Measurements from ENCODE around the gene ZNF497.
"Not testable (repeated sequence)": the region's sequence is repeated elsewhere in the genome, so short reads cannot be mapped to it uniquely, and the experiment has no call there.

Gene ZNF497

DNA sequence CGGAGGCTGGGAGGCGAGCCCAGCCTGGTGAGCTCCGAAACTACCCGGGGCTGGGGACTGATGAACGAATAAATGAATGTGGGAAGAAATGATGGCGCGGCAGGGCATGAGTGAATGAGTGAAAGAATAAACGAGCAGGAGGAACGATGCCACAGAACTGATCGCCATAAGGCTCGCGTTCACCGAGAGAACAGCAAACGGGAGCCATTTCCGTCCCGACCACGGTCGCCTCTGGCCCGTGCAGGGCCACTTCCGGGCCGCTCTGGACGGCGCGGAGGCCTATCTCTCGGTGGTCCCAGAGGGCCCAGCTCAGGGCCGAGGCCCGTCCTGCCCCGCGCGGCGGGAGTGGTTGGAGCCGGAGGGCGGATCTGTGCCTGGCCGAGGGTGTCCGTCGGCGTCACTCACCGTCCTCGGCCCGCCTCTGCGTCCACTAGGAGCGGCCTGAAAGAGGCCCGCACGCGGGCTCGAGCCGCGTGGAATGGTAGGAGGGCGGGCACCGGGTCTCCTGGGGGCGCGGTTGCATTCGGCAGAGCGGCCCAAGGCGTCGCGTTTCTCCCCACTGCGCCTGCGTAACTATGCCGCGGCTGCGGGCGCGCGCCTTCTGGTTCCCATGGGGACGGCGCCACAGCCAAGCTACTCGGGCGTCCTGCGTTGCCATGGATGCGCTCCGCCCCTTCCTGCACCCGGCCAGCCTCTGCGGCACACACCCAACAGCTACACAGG is at the start of gene ZNF497:
ZNF497 (minus strand) TSS at position 480 of the 723 bp plus-strand sequence. CDS start 5,116 bp downstream, outside the sequence.
- H3K27ac Mint-ChIP-seq = peak within 1 kb of the TSS; percentile 98
- no peaks in the 10 kb centered on the region for H3K9me3 Mint-ChIP-seq
- peaks cover 9% of the 10 kb centered on the region for H3K36me3 Mint-ChIP-seq (ENCODE audit: low read depth)
- H3K4me3 Mint-ChIP-seq = peak within 1 kb of the TSS; percentile 96
- intact Hi-C loops (cut with micrococcal nuclease) = loop anchor here (1.0 to 2.0 kb wide), 4 partner anchors 18 to 58 kb away; partner anchors contain the start of genes ERVK3-1 and ZNF837
- peaks cover 12% of the 10 kb centered on the region for H3K27me3 Mint-ChIP-seq
- H3K4me1 Mint-ChIP-seq (ENCODE audit: low read depth) = peaks cover 24% of the 10 kb centered on the region

GRCh38 chr19:58409010-58409790 is 46.6 kb upstream of the ZNF497 start:
- intact Hi-C loops (cut with micrococcal nuclease) = loop anchor here (10.0 kb wide), 1 partner anchor 64 kb away; no protein-coding TSS in a partner anchor

DNA sequence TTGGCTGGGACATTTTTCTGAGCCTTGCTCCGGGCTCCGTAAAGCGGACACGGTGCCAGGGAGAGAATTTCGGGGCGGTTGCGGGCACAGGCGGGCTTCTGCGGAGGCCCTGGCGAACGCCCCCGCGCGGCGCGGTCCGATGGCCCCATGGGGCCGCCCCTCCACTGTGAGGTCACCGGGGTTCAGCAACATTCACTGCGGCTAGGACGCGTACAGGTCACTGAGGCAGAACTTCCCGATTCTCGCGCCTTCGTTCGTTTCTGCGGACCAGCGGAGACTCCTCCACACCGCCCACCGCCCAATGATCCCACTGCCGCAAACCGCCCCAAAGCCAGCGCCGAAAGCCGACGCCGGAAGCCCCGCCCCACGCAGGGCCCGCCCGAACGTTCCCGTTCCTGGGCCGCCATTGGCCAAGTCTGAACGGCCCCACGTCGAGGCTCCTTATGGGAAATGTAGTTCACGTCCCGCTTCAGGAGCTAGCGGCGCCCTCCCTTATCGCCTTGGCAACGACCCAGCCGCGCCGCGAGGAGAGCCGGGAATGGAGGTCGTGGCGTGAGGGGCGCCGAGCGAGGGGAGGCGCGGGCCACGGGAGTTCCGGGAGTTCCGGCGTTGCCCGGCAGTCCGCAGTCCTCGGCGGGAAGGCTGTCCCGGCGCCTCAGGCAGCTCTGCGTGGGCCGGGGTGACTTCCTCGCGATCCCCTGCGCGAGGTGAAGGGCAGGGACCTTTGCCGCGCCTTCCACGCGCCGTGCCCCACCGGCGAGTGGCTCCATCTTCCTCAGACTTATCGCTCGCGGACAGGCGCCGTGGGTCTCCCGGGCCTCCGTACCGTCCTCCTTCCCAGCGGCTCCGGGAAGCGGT is 45.8 kb upstream of the ZNF497 start, which contains the start of gene ZNF584:
ZNF584 (plus strand) TSS at position 498 of the 858 bp plus-strand sequence. CDS start 499 bp downstream, outside the sequence.
- intact Hi-C loops (cut with micrococcal nuclease) = loop anchor here (1.0 to 10.0 kb wide), 4 partner anchors 27 to 64 kb away; partner anchors contain the start of genes ZNF132 and ZNF837
- H3K27me3 Mint-ChIP-seq = no peaks in the 10 kb centered on the region
- H3K9me3 Mint-ChIP-seq = no peaks in the 10 kb centered on the region
- H3K36me3 Mint-ChIP-seq (ENCODE audit: low read depth) = peaks cover 28% of the 10 kb centered on the region
- H3K4me1 Mint-ChIP-seq (ENCODE audit: low read depth) = peaks cover 40% of the 10 kb centered on the region
- peak within 1 kb of the TSS; percentile 88 for H3K27ac Mint-ChIP-seq
- peak within 1 kb of the TSS; percentile 96 for H3K4me3 Mint-ChIP-seq

More at GRCh38 chr19:58409010-58409790, 46.6 kb upstream of the ZNF497 start:
- H3K4me1 Mint-ChIP-seq (ENCODE audit: low read depth) = peaks cover 35% of the 10 kb centered on the region
- peak overlapping the region; percentile 88 for H3K27ac Mint-ChIP-seq
- peaks cover 36% of the 10 kb centered on the region for H3K36me3 Mint-ChIP-seq (ENCODE audit: low read depth)
- H3K4me3 Mint-ChIP-seq = peak overlapping the region; percentile 96
- no peaks in the 10 kb centered on the region for H3K9me3 Mint-ChIP-seq
- H3K27me3 Mint-ChIP-seq = no peaks in the 10 kb centered on the region

DNA sequence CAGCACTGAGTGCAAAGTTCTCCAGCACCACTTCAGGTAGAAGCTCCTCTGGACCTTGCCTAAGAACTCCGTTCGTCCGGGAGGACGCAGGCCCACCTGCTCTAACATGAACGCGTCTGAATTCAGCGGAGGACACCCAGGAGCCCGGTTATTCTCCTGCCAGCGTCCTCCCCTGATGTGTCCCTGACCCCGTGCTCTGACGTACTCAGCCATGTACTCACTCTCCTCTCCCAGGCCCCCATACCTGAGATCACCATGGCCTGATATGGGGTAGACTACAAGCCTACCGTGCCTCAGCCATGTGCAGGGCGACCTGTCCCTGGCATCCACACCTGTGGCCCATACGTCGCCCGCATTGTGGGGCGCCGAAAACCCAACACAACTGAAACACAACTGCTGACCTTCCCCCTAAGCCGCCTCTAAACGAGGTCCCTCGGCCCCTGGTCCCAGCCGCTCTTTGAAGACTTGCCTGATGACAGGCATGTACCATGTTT is 45.2 kb upstream of the ZNF497 start:
- intact Hi-C loops (cut with micrococcal nuclease) = loop anchor here (1.0 to 10.0 kb wide), 4 partner anchors 26 to 63 kb away; partner anchors contain the start of genes ZNF132 and ZNF837
- peak overlapping the region; percentile 96 for H3K4me3 Mint-ChIP-seq
- H3K36me3 Mint-ChIP-seq (ENCODE audit: low read depth) = peaks cover 21% of the 10 kb centered on the region
- peak overlapping the region; percentile 88 for H3K27ac Mint-ChIP-seq
- no peaks in the 10 kb centered on the region for H3K9me3 Mint-ChIP-seq
- no peaks in the 10 kb centered on the region for H3K27me3 Mint-ChIP-seq
- H3K4me1 Mint-ChIP-seq (ENCODE audit: low read depth) = peaks cover 40% of the 10 kb centered on the region

DNA sequence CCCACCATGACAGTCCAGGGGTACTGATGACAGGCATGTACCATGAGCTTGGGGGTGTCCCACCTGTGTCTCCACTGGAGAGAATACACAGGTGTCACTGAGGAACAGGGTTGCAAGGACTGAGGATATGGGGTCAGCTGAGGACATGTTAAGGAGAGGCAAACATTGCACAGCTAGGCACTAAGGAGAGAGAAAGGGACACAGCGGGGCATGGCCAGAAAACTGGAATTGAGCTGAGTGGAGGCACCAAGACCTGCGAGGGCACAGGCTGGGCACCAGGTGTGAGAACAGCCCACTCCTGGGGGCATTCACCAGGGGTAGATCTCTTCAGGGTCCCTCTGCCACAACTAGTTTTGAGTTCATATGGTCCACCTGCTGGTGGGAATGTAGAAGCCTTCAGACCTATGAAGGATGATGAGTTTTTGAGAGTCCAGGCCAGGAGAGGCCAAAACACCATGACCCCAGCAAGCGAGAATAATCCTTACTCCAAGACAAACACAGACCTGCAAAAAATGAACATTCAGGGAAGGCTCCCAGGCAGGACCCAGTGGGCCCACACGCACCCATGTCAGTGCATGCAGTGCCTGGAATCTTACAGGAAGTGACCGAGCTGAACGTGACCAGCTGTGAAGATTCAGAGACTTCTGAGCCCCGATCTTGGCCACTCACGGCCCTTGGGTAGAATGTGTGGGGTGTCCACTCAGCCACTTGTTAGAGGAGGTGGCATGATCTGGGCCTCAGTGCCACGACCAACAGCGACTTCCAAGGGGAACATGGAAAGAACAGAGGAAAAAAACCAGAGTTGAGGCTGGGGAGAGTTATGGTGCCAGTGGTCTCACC is 44.5 kb upstream of the ZNF497 start:
- peaks cover 40% of the 10 kb centered on the region for H3K4me1 Mint-ChIP-seq (ENCODE audit: low read depth)
- peaks cover 17% of the 10 kb centered on the region for H3K36me3 Mint-ChIP-seq (ENCODE audit: low read depth)
- H3K4me3 Mint-ChIP-seq = peak overlapping the region; percentile 96
- no peaks in the 10 kb centered on the region for H3K9me3 Mint-ChIP-seq
- peak overlapping the region; percentile 88 for H3K27ac Mint-ChIP-seq
- intact Hi-C loops (cut with micrococcal nuclease) = loop anchor here (10.0 kb wide), 1 partner anchor 62 kb away; no protein-coding TSS in a partner anchor
- no peaks in the 10 kb centered on the region for H3K27me3 Mint-ChIP-seq

DNA sequence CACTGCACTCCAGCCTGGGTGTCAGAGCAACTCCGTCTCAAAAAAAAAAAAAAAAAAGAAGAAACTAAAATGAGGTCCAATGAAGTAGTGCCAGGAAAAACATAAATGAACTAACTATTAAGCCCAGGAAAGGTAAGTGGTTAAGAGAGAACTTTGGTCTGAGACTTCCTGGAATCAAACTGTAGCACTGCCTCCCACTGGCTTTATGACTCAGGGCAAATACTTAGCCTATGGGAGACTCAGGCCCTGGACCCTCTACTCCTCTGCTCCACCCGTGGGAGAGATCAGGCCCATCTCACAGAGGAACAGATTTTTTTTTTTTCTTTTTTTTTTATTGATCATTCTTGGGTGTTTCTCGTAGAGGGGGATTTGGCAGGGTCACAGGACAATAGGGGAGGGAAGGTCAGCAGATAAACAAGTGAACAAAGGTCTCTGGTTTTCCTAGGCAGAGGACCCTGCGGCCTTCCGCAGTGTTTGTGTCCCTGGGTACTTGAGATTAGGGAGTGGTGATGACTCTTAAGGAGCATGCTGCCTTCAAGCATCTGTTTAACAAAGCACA is 41.4 kb upstream of the ZNF497 start:
- intact Hi-C loops (cut with micrococcal nuclease) = loop anchor here (10.0 kb wide), 1 partner anchor 59 kb away; no protein-coding TSS in a partner anchor
- H3K4me1 Mint-ChIP-seq (ENCODE audit: low read depth) = peaks cover 41% of the 10 kb centered on the region
- H3K4me3 Mint-ChIP-seq, H3K27ac Mint-ChIP-seq, H3K9me3 Mint-ChIP-seq: not testable (repeated sequence)
- peaks cover 11% of the 10 kb centered on the region for H3K27me3 Mint-ChIP-seq
- peaks cover 19% of the 10 kb centered on the region for H3K36me3 Mint-ChIP-seq (ENCODE audit: low read depth)

GRCh38 chr19:58401840-58402421 is 39.4 kb upstream of the ZNF497 start:
- Mint-ChIP-seq H3K27ac (peak overlapping the region; percentile 80), H3K27me3 (peaks cover 26% of the 10 kb centered on the region), H3K36me3 (ENCODE audit: low read depth) (peaks cover 6% of the 10 kb centered on the region), H3K9me3 (no peaks in the 10 kb centered on the region), H3K4me1 (ENCODE audit: low read depth) (peaks cover 33% of the 10 kb centered on the region), H3K4me3 (peak overlapping the region; percentile 85)
- intact Hi-C loops (cut with micrococcal nuclease) = loop anchor here (1.0 to 10.0 kb wide), 3 partner anchors 39 to 97 kb away; partner anchors contain the start of gene ZNF497

DNA sequence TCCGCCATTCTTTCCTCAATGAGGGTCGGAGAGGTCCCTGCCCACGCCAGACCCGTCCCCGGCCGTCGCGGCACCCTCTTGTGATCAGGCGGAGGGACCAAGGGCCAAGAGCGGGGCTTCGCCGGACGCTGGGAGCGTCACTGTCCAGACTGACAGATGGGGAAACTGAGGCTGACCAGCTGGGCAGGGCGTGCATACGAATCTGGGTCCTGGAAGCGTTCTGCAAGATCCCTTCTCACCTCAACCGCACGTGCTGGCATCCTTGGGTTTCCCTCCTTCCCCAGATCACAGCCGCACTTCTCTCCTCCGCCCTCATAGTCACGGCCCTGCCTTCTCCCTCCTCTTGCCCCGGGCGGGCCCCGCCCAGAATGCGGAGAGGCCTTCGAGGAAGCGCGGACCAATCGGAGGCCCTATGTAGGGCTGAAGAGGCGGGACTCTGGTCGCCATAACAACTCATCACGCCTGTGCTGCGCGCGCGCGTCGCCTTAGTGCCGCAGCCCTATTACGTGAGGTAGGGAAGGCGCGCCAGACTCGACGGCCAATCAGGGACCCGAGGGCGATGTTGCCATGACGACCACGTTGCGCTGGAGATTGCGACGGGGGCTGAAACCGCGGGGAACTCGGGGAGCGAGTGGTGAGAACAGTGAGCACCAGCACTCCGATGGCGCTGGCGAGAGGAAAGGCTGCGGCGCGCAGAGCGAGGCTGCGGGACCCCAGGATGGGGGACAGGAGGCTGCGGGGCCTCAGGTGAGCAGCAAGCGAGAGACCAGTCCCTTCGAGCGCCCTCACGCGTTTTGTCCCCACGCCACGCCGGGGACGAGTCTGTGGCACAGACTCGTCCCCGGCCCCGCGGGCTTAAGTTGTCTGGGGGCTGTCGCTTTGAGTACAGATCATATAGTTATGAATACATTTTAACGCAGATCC is 38.6 kb upstream of the ZNF497 start:
- Mint-ChIP-seq H3K36me3 (ENCODE audit: low read depth) (peaks cover 6% of the 10 kb centered on the region), H3K27me3 (peaks cover 31% of the 10 kb centered on the region), H3K4me3 (peak overlapping the region; percentile 85), H3K9me3 (no peaks in the 10 kb centered on the region), H3K27ac (peak overlapping the region; percentile 80), H3K4me1 (ENCODE audit: low read depth) (peaks cover 28% of the 10 kb centered on the region)
- intact Hi-C loops (cut with micrococcal nuclease) = loop anchor here (1.0 to 10.0 kb wide), 3 partner anchors 38 to 98 kb away; partner anchors contain the start of gene ZNF497

DNA sequence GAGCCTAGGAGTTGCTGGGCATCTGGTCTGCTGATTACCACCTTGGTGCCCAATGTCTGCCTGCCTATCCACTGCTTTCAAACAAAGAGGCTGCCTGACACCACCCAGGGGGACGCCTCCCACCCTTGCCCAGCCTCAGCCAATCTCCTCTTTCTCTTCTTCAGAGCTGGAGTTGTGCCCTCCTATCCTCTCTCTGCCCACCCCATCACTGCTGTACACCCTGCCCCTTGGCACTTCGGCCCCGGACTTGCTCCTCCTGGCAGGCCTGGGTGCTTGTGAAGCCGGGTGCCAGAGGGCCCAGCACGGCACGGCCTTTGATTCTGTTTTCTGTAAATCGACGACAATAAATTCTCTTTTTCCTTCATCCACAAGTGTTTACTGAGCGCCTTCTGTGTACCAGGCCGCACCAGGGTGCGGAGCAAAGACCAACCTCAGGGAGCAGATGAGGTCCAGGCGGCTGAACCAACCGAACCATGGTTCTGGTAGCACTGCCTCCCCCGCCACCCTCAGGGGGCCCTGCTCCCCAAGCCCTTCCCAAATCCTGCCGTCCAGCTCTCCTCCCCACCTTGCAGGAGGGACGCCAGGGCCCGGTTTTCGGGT is 37.9 kb upstream of the ZNF497 start:
- Mint-ChIP-seq H3K36me3 (ENCODE audit: low read depth) (peaks cover 11% of the 10 kb centered on the region), H3K27ac (peak overlapping the region; percentile 80), H3K27me3 (peaks cover 39% of the 10 kb centered on the region), H3K4me1 (ENCODE audit: low read depth) (peaks cover 36% of the 10 kb centered on the region), H3K4me3 (peak overlapping the region; percentile 85), H3K9me3 (no peaks in the 10 kb centered on the region)
- intact Hi-C loops (cut with micrococcal nuclease) = loop anchor here (2.0 to 10.0 kb wide), 2 partner anchors 38 to 56 kb away; partner anchors contain the start of gene ZNF497

- Mint-ChIP-seq H3K36me3 (ENCODE audit: low read depth) (peaks cover 16% of the 10 kb centered on the region), H3K4me1 (ENCODE audit: low read depth) (peaks cover 40% of the 10 kb centered on the region), H3K4me3 (no peak overlapping the region), H3K27me3 (peaks cover 44% of the 10 kb centered on the region), H3K9me3 (no peaks in the 10 kb centered on the region), H3K27ac (no peak overlapping the region)
- intact Hi-C loops (cut with micrococcal nuclease) = loop anchor here (2.0 to 10.0 kb wide), 2 partner anchors 37 to 55 kb away; partner anchors contain the start of gene ZNF497
Observed at GRCh38 chr19:58399903-58400302, 37.4 kb upstream of the ZNF497 start.

Data from dendritic cell treated with granulocyte-macrophage colony-stimulating factor and Interleukin-4, amounts not matched to agents 40 ng/mL and 50 ng/mL, for 4 days (primary cell).